Gastroesophageal sphincter (tissue), 4 donors: Measurements from ENCODE around the gene EXOSC2. TPM values are rescaled to one million over a fixed set of nuclear protein-coding genes. Genes with fewer than 3 reads are reported as not detected.

Experiments used
- ATAC-seq: fragments of 150-250 bp; one replicate; pipeline ENCODE4 v1.9.1; 2016; ENCODE audit warnings: mild to moderate bottlenecking, moderate library complexity
- H3K27ac ChIP-seq, 4 donors: fragments of 200-600 bp; sonication (generic) in 3 of 4; 1 replicate in 3 of 4; 2 replicates in 1 of 4; pipeline ENCODE4 v1.5.1; 2016 to 2019
- H3K27me3 ChIP-seq: fragments of 200-600 bp; sonication (generic); one replicate; pipeline ENCODE4 v1.5.1; 2019
- H3K36me3 ChIP-seq, 2 donors: fragments of 200-600 bp; sonication (generic); one replicate each; pipeline ENCODE4 v1.5.1; 2019; ENCODE audit warnings: control low read depth in 1 of 2
- H3K4me1 ChIP-seq, 3 donors: fragments of 200-600 bp; sonication (generic); 1 replicate in 2 of 3; 2 replicates in 1 of 3; pipeline ENCODE4 v1.5.1; 2016 to 2019; ENCODE audit warnings: control low read depth in 2 of 3
- H3K4me3 ChIP-seq, 2 donors: fragments of 200-600 bp; sonication (generic); one replicate each; pipeline ENCODE4 v1.5.1; 2019; ENCODE audit warnings: mild to moderate bottlenecking in 1 of 2, moderate library complexity in 1 of 2
- H3K9me3 ChIP-seq, 3 donors: fragments of 200-600 bp; sonication (generic); one replicate each; pipeline ENCODE4 v1.5.1; 2017 to 2019; ENCODE audit warnings: control low read depth in 2 of 3
- EP300 ChIP-seq: sonication (generic); formaldehyde crosslinking; IDR thresholded peaks from one replicate; pipeline ENCODE4 v1.6.1; 2017; ENCODE audit warnings: antibody characterized with exemption, mild to moderate bottlenecking
- POLR2A ChIP-seq, 2 donors: fragments of 450-650 bp; IDR thresholded peaks; one replicate each; pipeline ENCODE4 v1.6.1; 2017; ENCODE audit warnings: antibody characterized with exemption in 2 of 2, mild to moderate bottlenecking in 2 of 2, moderate library complexity in 1 of 2
- POLR2AphosphoS5 ChIP-seq: sonication (generic); formaldehyde crosslinking; IDR thresholded peaks from one replicate; pipeline ENCODE4 v1.6.1; 2017; ENCODE audit warnings: antibody characterized with exemption
- WGBS, 2 donors: methylation state at CpG; one replicate each; pipeline ENCODE4 v1.1.5; 2018; ENCODE audit warnings: low coverage in 1 of 2; 5-methylcytosine and 5-hydroxymethylcytosine counted together
- total RNA-seq, 4 donors: library from RNA; depleted of rRNA; stranded (reverse); fragments of >200 nt; gene quantifications; one replicate each; pipeline ENCODE4 v1.1.0, GENCODE V29; 2016
- TF ChIP-seq, protein P1 (sequence below), 4 experiments: fragments of 200-600 bp in 2 of 4; fragments of 450-650 bp in 2 of 4; sonication (generic) in 1 of 4; IDR thresholded peaks; one replicate each; pipeline ENCODE4 v1.5.1; 2017 to 2019; ENCODE audit warnings: antibody characterized with exemption in 4 of 4, mild to moderate bottlenecking in 2 of 4, moderate library complexity in 2 of 4

Gene EXOSC2
- total RNA-seq, 4 donors from 2014 or later: 15.9 to 32.3 (median 26.8) TPM

DNA sequence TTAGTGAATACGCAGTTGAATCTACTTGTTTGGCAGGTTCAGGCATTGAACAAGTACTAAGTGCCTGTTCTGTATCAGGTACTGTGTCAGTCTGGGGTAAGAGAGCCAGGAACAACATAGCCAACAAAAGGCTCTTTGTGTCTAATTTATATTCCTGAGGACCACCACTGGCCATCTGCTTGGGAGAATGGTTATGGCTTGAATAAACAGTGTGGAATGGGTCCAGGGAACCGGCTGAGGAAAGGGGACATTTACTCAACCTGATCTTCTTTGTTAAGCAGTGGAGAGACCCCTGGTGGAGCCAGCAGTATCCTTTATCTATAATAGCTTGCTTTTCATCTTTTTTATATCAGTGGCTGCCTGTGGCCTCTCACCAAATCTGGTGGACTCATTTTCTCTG is 38.6 kb downstream of the EXOSC2 start:
- Histone ChIP-seq H3K36me3 (no peaks in the 10 kb centered on the region), H3K27ac (no peak overlapping the region), H3K4me3 (no peak overlapping the region), H3K9me3 (no peaks in the 10 kb centered on the region), H3K4me1 (peaks cover 0 to 19% (median 0%) of the 10 kb centered on the region in 3 donors), H3K27me3 (no peaks in the 10 kb centered on the region)
- ATAC-seq: no peak
- TF ChIP-seq EP300 (no peak), POLR2AphosphoS5 (no peak), POLR2A (IDR thresholded peaks at IDR 0.05) (no peak)
- TF ChIP-seq, protein P1, sequence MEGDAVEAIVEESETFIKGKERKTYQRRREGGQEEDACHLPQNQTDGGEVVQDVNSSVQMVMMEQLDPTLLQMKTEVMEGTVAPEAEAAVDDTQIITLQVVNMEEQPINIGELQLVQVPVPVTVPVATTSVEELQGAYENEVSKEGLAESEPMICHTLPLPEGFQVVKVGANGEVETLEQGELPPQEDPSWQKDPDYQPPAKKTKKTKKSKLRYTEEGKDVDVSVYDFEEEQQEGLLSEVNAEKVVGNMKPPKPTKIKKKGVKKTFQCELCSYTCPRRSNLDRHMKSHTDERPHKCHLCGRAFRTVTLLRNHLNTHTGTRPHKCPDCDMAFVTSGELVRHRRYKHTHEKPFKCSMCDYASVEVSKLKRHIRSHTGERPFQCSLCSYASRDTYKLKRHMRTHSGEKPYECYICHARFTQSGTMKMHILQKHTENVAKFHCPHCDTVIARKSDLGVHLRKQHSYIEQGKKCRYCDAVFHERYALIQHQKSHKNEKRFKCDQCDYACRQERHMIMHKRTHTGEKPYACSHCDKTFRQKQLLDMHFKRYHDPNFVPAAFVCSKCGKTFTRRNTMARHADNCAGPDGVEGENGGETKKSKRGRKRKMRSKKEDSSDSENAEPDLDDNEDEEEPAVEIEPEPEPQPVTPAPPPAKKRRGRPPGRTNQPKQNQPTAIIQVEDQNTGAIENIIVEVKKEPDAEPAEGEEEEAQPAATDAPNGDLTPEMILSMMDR (IDR thresholded peaks at IDR 0.05): peak in 1 of 4 experiments; percentile 20
- 49 to 75% methylated on average over 2 of the region's 2 CpGs for WGBS, 2 donors

DNA sequence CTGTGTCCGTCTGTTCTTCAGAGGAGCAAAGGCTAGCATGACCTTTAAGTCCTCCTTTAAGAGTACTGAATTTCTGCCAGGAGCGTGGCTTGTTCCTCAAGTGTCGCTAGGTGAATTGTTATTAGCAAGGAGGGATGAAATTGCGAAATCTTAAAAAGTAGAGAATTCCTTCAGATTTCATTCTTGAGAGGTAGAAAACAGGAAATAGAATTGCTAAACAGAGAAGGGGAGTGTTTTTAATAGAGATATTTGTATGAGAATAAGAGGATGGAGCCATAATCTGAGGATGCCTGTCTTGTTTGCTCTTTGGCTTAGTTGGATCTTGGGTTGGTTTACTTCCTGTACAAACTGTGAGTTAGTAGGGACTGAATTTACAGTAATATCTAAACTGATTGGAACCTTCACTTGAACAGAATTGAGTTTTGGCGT is 39.2 kb downstream of the EXOSC2 start:
- Histone ChIP-seq H3K27ac (no peak overlapping the region), H3K9me3 (no peaks in the 10 kb centered on the region), H3K4me3 (no peak overlapping the region), H3K27me3 (no peaks in the 10 kb centered on the region), H3K4me1 (peaks cover 0 to 19% (median 0%) of the 10 kb centered on the region in 3 donors), H3K36me3 (no peaks in the 10 kb centered on the region)
- ATAC-seq: no peak
- TF ChIP-seq POLR2AphosphoS5 (no peak), EP300 (no peak), POLR2A (IDR thresholded peaks at IDR 0.05) (no peak)
- TF ChIP-seq, protein P1 (IDR thresholded peaks at IDR 0.05): no peak
- 64 to 72% methylated on average over 2 to 5 of the region's 5 CpGs for WGBS, 2 donors

DNA sequence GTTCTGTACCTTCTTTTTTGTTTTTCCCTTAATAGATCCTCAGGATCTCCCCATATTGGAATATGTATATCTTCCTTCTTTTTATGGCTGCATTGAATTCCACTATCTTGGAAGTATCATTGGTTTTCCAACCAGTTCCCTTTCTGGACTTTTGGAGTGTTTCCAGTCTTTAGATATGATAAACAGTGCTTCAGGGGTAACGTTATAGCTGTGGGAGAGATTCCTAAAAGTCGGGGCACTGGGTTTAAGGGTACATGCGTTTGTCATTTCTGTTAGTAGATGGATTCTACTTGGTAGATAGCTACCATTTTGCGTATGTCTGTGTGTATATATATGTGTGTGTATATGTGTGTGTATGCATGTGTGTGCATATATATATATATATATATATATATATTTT is 42.0 kb downstream of the EXOSC2 start:
- no peaks in the 10 kb centered on the region for H3K27me3 ChIP-seq
- WGBS, 2 donors: 89% methylated on average over 4 of the region's 4 CpGs; no CpG with 5 or more reads in 1 of the 2 donors
- H3K27ac ChIP-seq: no peak overlapping the region
- no peaks in the 10 kb centered on the region for H3K9me3 ChIP-seq
- no peak for TF ChIP-seq POLR2AphosphoS5
- no peak for TF ChIP-seq EP300
- TF ChIP-seq POLR2A (IDR thresholded peaks at IDR 0.05): no peak
- TF ChIP-seq, protein P1 (IDR thresholded peaks at IDR 0.05): no peak
- H3K4me3 ChIP-seq: no peak overlapping the region
- H3K4me1 ChIP-seq: peaks cover 0 to 19% (median 0%) of the 10 kb centered on the region in 3 donors
- no peaks in the 10 kb centered on the region for H3K36me3 ChIP-seq
- no peak for ATAC-seq

DNA sequence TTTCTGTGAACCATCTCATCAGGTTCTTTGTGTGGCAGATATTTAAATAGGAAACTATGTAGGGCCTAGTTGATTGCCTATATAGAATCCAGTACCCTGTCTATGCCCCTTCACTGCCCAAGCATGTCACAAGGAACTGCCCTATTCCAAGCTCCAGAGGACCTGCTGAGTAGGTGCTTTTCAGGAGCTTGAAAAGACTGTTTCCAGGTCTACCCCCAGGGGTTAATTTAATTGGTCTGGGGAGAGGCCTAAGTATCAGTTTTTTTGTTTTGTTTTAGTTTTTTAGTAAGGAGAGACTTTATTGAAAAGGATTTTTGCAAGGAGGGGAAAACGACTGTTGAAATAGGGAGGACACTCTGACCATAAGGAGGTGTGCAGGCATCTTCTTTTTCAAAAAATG is 43.3 kb downstream of the EXOSC2 start:
- H3K4me1 ChIP-seq: peaks cover 0 to 15% (median 0%) of the 10 kb centered on the region in 3 donors
- H3K36me3 ChIP-seq: no peaks in the 10 kb centered on the region
- H3K4me3 ChIP-seq: no peak overlapping the region
- no peak overlapping the region for H3K27ac ChIP-seq
- no peaks in the 10 kb centered on the region for H3K27me3 ChIP-seq
- TF ChIP-seq, protein P1 (IDR thresholded peaks at IDR 0.05): no peak
- no peak for TF ChIP-seq POLR2A (IDR thresholded peaks at IDR 0.05)
- TF ChIP-seq POLR2AphosphoS5: no peak
- TF ChIP-seq EP300: no peak
- ATAC-seq: no peak
- no peaks in the 10 kb centered on the region for H3K9me3 ChIP-seq
- WGBS, 2 donors: 67 to 80% methylated on average over 1 of the region's 1 CpG

DNA sequence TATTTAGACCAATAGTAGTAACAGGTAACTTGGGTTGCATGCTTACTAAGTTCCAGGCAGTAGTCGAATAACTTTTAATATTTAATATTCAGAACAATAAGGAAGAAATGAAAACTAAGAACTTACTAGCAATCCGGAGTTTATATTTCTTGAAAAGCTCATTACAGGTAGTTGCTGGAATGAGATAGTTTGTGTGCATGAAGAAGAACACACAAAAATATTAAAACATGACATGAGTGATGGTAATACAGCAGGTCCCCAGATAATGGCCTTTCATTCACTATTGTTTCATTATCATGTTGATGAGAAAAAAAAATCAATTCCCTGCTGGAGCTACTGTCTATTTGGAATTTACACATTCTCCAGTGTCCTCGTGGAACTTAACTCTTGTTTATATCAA is 44.7 kb downstream of the EXOSC2 start:
- Histone ChIP-seq H3K27me3 (no peaks in the 10 kb centered on the region), H3K27ac (no peak overlapping the region), H3K36me3 (no peaks in the 10 kb centered on the region), H3K4me3 (no peak overlapping the region), H3K9me3 (no peaks in the 10 kb centered on the region), H3K4me1 (peaks cover 0 to 1% (median 0%) of the 10 kb centered on the region in 3 donors)
- ATAC-seq: no peak
- WGBS, 2 donors: 85 to 91% methylated on average over 3 of the region's 3 CpGs
- TF ChIP-seq EP300 (no peak), POLR2A (IDR thresholded peaks at IDR 0.05) (no peak), POLR2AphosphoS5 (no peak)
- TF ChIP-seq, protein P1 (IDR thresholded peaks at IDR 0.05): no peak
